ENCODE results near the gene RIC8B.

The RIC8B gene

GRCh38 chr12:106758349-106759110, 16.0 kb upstream of the RIC8B start:
- no peak for DNase-seq (ENCODE audit: low read depth in 2 of 2)

- no peak for DNase-seq (ENCODE audit: low read depth in 2 of 2)
Measured at GRCh38 chr12:106759526-106760183, 14.8 kb upstream of the RIC8B start.

DNA sequence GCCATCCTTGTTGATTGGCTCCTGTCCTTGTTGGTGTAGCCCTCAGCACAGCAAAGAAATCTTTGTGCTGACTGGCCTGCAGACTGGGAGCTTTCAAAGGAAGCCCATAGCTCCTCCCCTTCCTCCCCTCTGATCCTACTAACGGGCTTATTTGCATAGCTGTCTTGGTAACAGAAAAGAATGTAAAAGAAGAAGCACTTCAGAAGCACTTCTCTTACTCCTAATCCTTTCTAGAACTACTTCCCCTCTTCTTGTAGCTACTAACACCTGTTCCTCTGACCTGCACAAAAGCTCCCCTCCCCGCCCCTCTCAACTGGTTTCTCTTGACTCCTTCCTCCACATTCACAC, 14.3 kb upstream of the RIC8B start:
- no peak for DNase-seq (ENCODE audit: low read depth in 2 of 2)

DNA sequence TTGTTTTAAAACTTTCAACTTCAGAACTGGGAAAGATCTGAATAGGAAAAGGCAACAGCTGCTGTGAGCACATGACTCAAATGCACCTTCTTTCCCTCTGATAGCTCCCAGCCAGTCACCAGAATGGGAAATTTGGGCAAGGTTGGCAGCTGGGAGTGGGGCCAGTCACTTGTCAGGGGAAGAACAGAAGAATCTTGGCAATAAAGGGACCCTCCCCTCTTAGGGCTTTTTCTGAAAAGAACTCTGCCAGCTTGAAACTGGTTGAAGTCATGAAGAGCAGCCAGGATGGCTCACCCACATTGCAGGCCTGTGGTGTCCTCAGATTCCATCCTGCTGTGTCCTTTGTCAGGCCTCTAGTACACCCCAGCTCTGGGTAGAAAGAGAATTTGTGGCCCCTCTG, 10.3 kb upstream of the RIC8B start:
- no peak for DNase-seq (ENCODE audit: low read depth in 2 of 2)

GRCh38 chr12:106764738-106765137, 9.7 kb upstream of the RIC8B start:
- no peak for DNase-seq (ENCODE audit: low read depth in 2 of 2)

GRCh38 chr12:106766393-106766826, 8.1 kb upstream of the RIC8B start:
- DNase-seq (ENCODE audit: low read depth in 2 of 2), result no peak

- no peak for DNase-seq (ENCODE audit: low read depth in 2 of 2)
Measured at GRCh38 chr12:106767206-106767605, 7.3 kb upstream of the RIC8B start.

DNA sequence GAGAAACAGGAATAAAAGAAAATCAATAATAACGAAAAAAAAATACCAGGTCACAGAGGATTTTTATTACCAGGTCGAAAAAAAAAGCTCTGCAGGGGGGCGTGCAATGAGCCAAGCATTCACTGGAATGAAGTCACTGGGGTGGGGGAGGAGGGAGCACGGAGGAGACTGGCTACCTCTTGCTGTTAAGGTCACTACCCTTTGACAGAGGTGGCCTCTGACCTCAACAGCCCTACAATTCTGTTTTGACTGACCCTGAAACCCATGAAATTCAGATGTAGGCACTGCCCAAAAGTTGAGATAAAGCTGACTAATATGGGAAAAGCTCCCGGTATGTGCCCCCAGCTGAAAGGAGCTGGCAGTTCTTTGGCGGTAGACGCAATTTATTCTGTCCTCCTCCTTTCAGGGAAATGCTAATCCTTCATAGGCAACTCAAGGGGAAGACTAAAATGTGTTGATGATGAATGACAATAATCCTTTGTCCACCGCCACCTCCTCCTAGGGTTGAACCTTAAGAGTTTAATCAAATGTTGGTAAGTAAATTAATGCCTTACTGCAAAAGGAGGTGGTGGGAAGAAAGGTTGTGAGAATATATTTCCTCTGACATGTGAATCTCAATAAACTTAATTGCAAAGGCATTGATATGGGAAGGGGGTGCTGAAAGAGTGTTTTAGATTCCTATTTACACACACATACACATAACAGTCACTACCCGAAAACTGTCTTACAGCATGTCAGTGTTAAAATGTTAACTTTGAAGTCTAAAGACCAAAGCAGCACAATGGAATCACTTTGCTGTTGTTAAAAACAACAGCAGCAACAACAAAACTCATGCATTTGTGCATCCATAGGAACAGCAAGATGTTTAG, 6.3 kb upstream of the RIC8B start:
- no peak for DNase-seq (ENCODE audit: low read depth in 2 of 2)

DNA sequence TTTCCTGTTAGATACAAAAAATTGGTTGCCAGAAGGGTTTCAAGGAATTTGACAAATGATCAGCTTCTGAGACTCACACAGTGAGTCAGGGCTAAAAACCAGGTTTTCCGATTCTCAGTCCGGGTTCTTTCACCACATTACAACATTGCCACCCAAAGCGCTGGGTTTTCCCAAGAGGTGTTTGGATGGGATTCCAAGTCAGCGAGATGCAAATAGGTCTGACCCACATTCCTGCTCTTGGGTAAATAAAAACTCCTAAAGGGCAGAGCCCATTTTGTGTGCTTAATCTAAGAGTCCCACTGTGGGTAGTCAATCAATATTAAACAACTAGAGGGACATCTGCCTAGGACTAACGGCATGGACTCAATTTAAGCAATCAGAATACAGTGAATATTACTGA, 5.4 kb upstream of the RIC8B start:
- DNase-seq (ENCODE audit: low read depth in 2 of 2), result peak; percentile 34 to 40

GRCh38 chr12:106769546-106769945, 4.9 kb upstream of the RIC8B start:
- DNase-seq (ENCODE audit: low read depth in 2 of 2), result no peak

- no peak for DNase-seq (ENCODE audit: low read depth in 2 of 2)
Measured at GRCh38 chr12:106771425-106771824, 3.1 kb upstream of the RIC8B start.

- DNase-seq (ENCODE audit: low read depth in 2 of 2), result no peak
Measured at GRCh38 chr12:106773286-106774004, 1.0 kb upstream of the RIC8B start.

- no peak for DNase-seq (ENCODE audit: low read depth in 2 of 2)
Measured at GRCh38 chr12:106774808-106775524, 484 bp downstream of the RIC8B start.

DNA sequence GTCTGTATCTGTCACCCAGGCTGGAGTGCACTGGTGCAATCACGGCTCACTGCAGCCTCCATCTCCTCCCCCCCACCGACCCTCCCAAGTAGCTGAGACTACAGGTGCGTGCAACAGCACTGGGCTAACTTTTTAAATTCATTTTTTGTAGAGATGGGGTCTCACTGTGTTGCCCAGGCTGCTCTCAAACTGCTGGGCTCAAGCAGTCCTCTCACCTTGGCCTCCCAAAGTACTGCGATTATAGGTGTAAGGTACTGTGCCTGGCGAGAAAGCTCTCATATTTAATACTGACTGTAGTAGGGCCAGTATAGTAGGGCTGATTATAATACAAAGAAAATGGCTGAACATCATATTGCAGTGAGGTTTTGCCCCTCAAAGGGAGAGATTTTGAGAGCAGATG, 2.4 kb downstream of the RIC8B start:
- no peak for DNase-seq (ENCODE audit: low read depth in 2 of 2)

DNA sequence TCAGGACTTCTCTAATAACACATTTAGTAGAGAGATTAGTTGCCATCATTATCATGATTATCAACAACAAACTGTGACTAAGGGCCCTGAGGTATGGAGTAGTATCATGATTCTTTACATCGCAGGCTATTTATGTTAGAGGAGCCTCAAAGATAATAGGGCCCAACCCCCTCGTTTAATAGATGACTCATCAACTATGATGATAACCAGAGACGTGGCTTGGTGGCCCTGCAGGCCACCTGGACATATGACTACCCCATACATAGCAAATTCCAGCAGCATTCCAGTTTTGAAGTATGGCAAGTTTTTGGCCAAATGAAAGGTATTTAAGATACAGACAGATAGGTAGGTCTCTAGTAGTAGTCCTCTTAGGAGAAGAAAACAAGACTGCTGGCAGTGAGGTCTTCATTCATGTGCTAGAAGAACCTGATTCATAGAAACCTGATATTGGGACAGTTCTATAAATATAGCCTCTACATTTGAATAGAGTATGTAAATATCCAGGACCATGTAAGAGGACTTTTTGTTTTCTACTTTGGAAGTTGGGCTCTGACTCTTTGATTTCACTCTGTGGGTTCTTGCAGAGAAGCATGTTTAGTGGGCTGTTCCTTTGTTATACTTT, 5.6 kb downstream of the RIC8B start:
- DNase-seq (ENCODE audit: low read depth in 2 of 2), result no peak

DNA sequence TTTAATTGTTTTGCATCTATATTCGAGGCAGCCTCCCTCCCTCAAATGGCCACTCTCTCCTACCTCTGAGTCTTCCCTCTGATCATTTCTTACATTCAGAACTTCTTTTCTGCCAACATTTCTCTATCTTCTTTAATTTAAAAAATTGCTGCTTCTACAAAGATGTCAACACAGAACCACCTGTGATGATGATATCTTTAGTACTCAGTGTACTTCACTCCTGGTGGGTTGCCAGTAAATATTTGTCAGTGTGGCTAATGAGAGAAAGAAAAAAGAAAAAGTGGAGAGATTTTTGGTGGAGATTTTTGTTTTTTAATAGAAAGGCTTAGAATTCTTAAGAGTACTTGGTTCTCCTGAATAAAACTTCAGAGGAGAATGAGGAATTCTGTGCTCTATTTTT, 8.1 kb downstream of the RIC8B start:
- DNase-seq (ENCODE audit: low read depth in 2 of 2), result no peak

DNA sequence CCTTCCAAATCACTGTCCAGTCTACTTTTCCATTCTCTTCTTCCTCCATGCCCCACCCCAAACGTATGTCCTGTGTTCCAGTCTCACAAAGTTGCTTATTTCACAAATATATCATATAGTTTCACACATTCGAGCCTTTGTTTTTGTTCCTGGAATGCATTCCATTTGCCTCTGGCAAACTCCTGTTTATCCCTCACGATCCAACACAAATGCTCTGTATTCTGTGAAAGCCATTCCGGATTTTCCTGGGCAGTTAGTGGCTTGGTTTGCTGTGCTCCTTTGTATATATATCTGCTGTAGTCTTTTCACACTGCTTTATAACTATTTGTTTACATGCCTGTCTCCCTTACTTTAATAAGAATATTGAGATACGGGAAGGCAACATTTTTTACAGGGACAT, 9.0 kb downstream of the RIC8B start:
- no peak for DNase-seq (ENCODE audit: low read depth in 2 of 2)

GRCh38 chr12:106790020-106790419, 15.5 kb downstream of the RIC8B start:
- no peak for DNase-seq (ENCODE audit: low read depth in 2 of 2)

GRCh38 chr12:106791531-106791930, 17.0 kb downstream of the RIC8B start:
- DNase-seq (ENCODE audit: low read depth in 2 of 2), result no peak

DNA sequence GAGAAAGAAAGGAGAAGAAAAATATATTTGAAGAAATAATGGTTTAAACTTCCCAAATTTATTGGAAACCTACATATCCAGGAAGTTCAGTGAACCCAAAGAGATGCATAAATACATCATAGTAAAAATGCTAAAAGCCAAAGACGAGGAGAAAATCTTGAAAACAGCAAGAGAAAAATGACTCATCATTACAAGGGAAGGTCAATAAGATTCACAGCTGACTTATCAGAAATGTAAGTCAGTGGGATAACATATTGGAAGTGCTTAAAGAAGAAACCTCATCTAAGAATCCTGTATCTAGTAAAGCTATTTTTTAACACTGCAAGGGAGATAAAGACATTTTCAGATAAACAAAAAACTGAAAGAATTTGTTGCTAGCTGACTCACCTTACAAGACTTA, 19.9 kb downstream of the RIC8B start:
- no peak for DNase-seq (ENCODE audit: low read depth in 2 of 2)

- DNase-seq (ENCODE audit: low read depth in 2 of 2), result no peak
Measured at GRCh38 chr12:106801167-106801708, 26.8 kb downstream of the RIC8B start.
